Smooth muscle cell (in vitro differentiated cells): ENCODE measurements around the gene PRPF8. TPM values are rescaled to one million over a fixed set of nuclear protein-coding genes. Genes with fewer than 3 reads are reported as not detected.

Experiments
- DNase-seq: peaks from one replicate; lab custom pipeline; 2025; ENCODE audit not compliant: unreplicated experiment; lab: John Stamatoyannopoulos, UW
- H2AFZ ChIP-seq: fragments of 200-600 bp; sonication (generic); 2 replicates; pipeline ENCODE4 v1.6.0; 2016; ENCODE audit warnings: antibody characterized with exemption, low read depth, mild to moderate bottlenecking
- H3F3A ChIP-seq: fragments of 200-600 bp; sonication (generic); 2 replicates; pipeline ENCODE4 v1.6.0; 2017; ENCODE audit warnings: antibody characterized with exemption, low read depth
- H3K27ac ChIP-seq: fragments of 200-600 bp; sonication (generic); 2 replicates; pipeline ENCODE4 v1.5.1; 2016; ENCODE audit warnings: low read depth, mild to moderate bottlenecking
- H3K27me3 ChIP-seq: fragments of 200-600 bp; sonication (generic); 2 replicates; pipeline ENCODE4 v1.6.1; 2016; ENCODE audit warnings: low read depth, mild to moderate bottlenecking
- H3K36me3 ChIP-seq: fragments of 200-600 bp; sonication (generic); 2 replicates; pipeline ENCODE4 v1.5.1; 2016; ENCODE audit warnings: low read depth
- H3K4me1 ChIP-seq: fragments of 200-600 bp; sonication (generic); 2 replicates; pipeline ENCODE4 v1.5.1; 2016; ENCODE audit warnings: low read depth
- H3K4me2 ChIP-seq: fragments of 200-600 bp; sonication (generic); 2 replicates; pipeline ENCODE4 v1.6.0; 2016; ENCODE audit warnings: mild to moderate bottlenecking
- H3K4me3 ChIP-seq: fragments of 200-600 bp; sonication (generic); 2 replicates; pipeline ENCODE4 v1.5.1; 2016; ENCODE audit warnings: mild to moderate bottlenecking
- H3K79me2 ChIP-seq: fragments of 200-600 bp; sonication (generic); 2 replicates; pipeline ENCODE4 v1.6.0; 2016; ENCODE audit warnings: low read depth, mild to moderate bottlenecking
- H3K9ac ChIP-seq: fragments of 200-600 bp; sonication (generic); 2 replicates; pipeline ENCODE4 v1.6.0; 2016; ENCODE audit warnings: low read depth
- H3K9me3 ChIP-seq: fragments of 200-600 bp; sonication (generic); replicated peaks from 2 replicates; pipeline ENCODE4 v1.5.1; 2016; ENCODE audit warnings: low read depth
- H4K20me1 ChIP-seq: fragments of 200-600 bp; sonication (generic); 2 replicates; pipeline ENCODE4 v1.6.0; 2016; ENCODE audit warnings: low read depth
- CTCF ChIP-seq: fragments of 200-600 bp; sonication (generic); IDR thresholded peaks from 2 replicates; pipeline ENCODE4 v1.5.1; 2017; ENCODE audit warnings: borderline replicate concordance, mild to moderate bottlenecking, antibody characterized with exemption; ENCODE audit not compliant: insufficient read depth, poor library complexity, severe bottlenecking
- WGBS: methylation state at CpG from one replicate; pipeline ENCODE4 v1.1.7; 2016; ENCODE audit warnings: low lambda C conversion rate; 5-methylcytosine and 5-hydroxymethylcytosine counted together
- polyA plus RNA-seq: library from polyadenylated mRNA; unstranded; fragments of >200 nt; fragmentation: Nextera tagmentation; extraction: Ambion mirVana; gene quantifications from 2 replicates; pipeline ENCODE4 v1.2.1, GENCODE V29; 2016
- total RNA-seq: library from RNA; depleted of rRNA; stranded (reverse); fragments of >200 nt; gene quantifications from 2 replicates; pipeline ENCODE4 v1.2.3, GENCODE V29; 2014

Gene PRPF8
- total RNA-seq, result 99.7 and 111 TPM in 2 replicates
- polyA plus RNA-seq, result 129 and 135 TPM in 2 replicates

GRCh38 chr17:1684378-1685189 is at the start of gene PRPF8:
Gene PRPF8 (minus strand): TSS chr17:1684867. CDS start chr17:1684571, 296 bp downstream.
- WGBS, result under 1% methylated on average over 70 of the region's 72 CpGs
- TF ChIP-seq CTCF, result no peak
- peaks cover 40% of the 10 kb centered on the region for H3K79me2 ChIP-seq

GRCh38 chr17:1733759-1734158 is 49.1 kb upstream of the PRPF8 start:
- Histone ChIP-seq H3F3A (no peaks in the 10 kb centered on the region), H3K27ac (no peak overlapping the region), H3K9ac (no peak overlapping the region), H2AFZ (no peak overlapping the region), H3K36me3 (no peaks in the 10 kb centered on the region), H3K4me2 (no peak overlapping the region), H3K79me2 (no peaks in the 10 kb centered on the region), H3K9me3 (no peaks in the 10 kb centered on the region), H3K27me3 (no peaks in the 10 kb centered on the region), H4K20me1 (no peaks in the 10 kb centered on the region), H3K4me1 (peaks cover 4% of the 10 kb centered on the region), H3K4me3 (no peak overlapping the region)
- TF ChIP-seq CTCF, result no peak
- no peak for DNase-seq
- WGBS, result 97% methylated on average over 36 of the region's 38 CpGs

More at GRCh38 chr17:1684378-1685189, at the start of gene PRPF8:
- Histone ChIP-seq H3K27ac (peak within 1 kb of the TSS; percentile 68), H3K4me2 (peak within 1 kb of the TSS; percentile 85), H3K9me3 (no peaks in the 10 kb centered on the region), H3K9ac (peak within 1 kb of the TSS; percentile 83), H3F3A (peaks cover 6% of the 10 kb centered on the region), H2AFZ (peak within 1 kb of the TSS; percentile 64), H3K4me1 (peaks cover 11% of the 10 kb centered on the region), H3K4me3 (peak within 1 kb of the TSS; percentile 90), H3K36me3 (peaks cover 23% of the 10 kb centered on the region), H4K20me1 (peaks cover 45% of the 10 kb centered on the region), H3K27me3 (no peaks in the 10 kb centered on the region)
- DNase-seq, result peak; percentile 89

- Histone ChIP-seq H3F3A (no peaks in the 10 kb centered on the region), H3K4me2 (no peak overlapping the region), H3K79me2 (no peaks in the 10 kb centered on the region), H3K4me3 (no peak overlapping the region), H3K9me3 (no peaks in the 10 kb centered on the region), H3K27me3 (no peaks in the 10 kb centered on the region), H3K27ac (no peak overlapping the region), H4K20me1 (no peaks in the 10 kb centered on the region), H2AFZ (no peak overlapping the region), H3K9ac (no peak overlapping the region), H3K4me1 (peaks cover 4% of the 10 kb centered on the region), H3K36me3 (no peaks in the 10 kb centered on the region)
- WGBS, result 94% methylated on average over 11 of the region's 11 CpGs
- no peak for DNase-seq
- no peak for TF ChIP-seq CTCF
Measured at GRCh38 chr17:1732833-1733321, 48.2 kb upstream of the PRPF8 start.
